Fibroblast of lung (primary cell): ENCODE data around the gene LIPM.

ENCODE experiments used
- EZH2 ChIP-seq: IDR thresholded peaks from 2 replicates; pipeline ENCODE4 v1.5.1; 2012; ENCODE audit warnings: low read length, control low read depth, mild to moderate bottlenecking; ENCODE audit errors: missing control alignments
- TF ChIP-seq, protein P1 (sequence below), 2 donors: IDR thresholded peaks in 1 of 2; conservative IDR thresholded peaks in 1 of 2; 1 replicate in 1 of 2; 2 replicates in 1 of 2; pipeline ENCODE4 v1.5.1; 2011 to 2012; ENCODE audit warnings: low read length in 2 of 2, control low read depth in 1 of 2, inconsistent platforms in 1 of 2, low read depth in 1 of 2, mild to moderate bottlenecking in 1 of 2

GRCh38 chr10:88787463-88787862, 15.1 kb upstream of the LIPM start:
- TF ChIP-seq, protein P1, sequence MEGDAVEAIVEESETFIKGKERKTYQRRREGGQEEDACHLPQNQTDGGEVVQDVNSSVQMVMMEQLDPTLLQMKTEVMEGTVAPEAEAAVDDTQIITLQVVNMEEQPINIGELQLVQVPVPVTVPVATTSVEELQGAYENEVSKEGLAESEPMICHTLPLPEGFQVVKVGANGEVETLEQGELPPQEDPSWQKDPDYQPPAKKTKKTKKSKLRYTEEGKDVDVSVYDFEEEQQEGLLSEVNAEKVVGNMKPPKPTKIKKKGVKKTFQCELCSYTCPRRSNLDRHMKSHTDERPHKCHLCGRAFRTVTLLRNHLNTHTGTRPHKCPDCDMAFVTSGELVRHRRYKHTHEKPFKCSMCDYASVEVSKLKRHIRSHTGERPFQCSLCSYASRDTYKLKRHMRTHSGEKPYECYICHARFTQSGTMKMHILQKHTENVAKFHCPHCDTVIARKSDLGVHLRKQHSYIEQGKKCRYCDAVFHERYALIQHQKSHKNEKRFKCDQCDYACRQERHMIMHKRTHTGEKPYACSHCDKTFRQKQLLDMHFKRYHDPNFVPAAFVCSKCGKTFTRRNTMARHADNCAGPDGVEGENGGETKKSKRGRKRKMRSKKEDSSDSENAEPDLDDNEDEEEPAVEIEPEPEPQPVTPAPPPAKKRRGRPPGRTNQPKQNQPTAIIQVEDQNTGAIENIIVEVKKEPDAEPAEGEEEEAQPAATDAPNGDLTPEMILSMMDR (conservative IDR thresholded peaks at IDR 0.05 in 1 of 2, IDR thresholded peaks at IDR 0.05 in 1 of 2; ENCODE audit: low read depth in 1 of 2, low read length in 2 of 2), result no peak
- TF ChIP-seq EZH2, result no peak
